HepG2 (cell line): ENCODE results near the gene SRSF12. TPM values are rescaled to one million over a fixed set of nuclear protein-coding genes. Genes with fewer than 3 reads are reported as not detected.

Experiments
- ATF4 ChIP-seq, 2 experiments: fragments of 450-650 bp in 1 of 2; sonication (generic) in 1 of 2; formaldehyde crosslinking; IDR thresholded peaks; 2 replicates each; pipeline versions ENCODE4 v1.5.0 to v1.8.0; 2020 to 2022; ENCODE audit warnings: mild to moderate bottlenecking in 1 of 2, missing genetic modification reagents in 1 of 2
- BCL6 ChIP-seq: IDR thresholded peaks from 2 replicates; pipeline ENCODE4 v1.6.1; 2016; ENCODE audit warnings: missing genetic modification reagents, missing compliant biosample characterization
- FOSL2 ChIP-seq: sonication (generic); formaldehyde crosslinking; IDR thresholded peaks from 2 replicates; pipeline ENCODE4 v1.4.0; 2020; ENCODE audit warnings: missing genetic modification reagents
- GTF2F1 ChIP-seq: fragments of 150-350 bp; IDR thresholded peaks from 2 replicates; pipeline ENCODE4 v1.6.1; 2014; ENCODE audit warnings: low read length
- HNF4G ChIP-seq, 2 experiments: sonication (generic) in 1 of 2; formaldehyde crosslinking in 1 of 2; IDR thresholded peaks; 2 replicates each; pipeline versions ENCODE4 v1.4.0 to v1.6.1; 2011 to 2020; ENCODE audit warnings: borderline replicate concordance in 2 of 2, low read depth in 2 of 2, mild to moderate bottlenecking in 2 of 2, low read length in 1 of 2, missing genetic modification reagents in 1 of 2, moderate library complexity in 1 of 2
- HNRNPL ChIP-seq: fragments of 200-400 bp; formaldehyde crosslinking; IDR thresholded peaks from 2 replicates; pipeline ENCODE4 v1.6.1; 2017; ENCODE audit warnings: mild to moderate bottlenecking, low read depth, low read length
- MIXL1 ChIP-seq: IDR thresholded peaks from 2 replicates; pipeline ENCODE4 v1.6.1; 2016
- PBX3 ChIP-seq: sonication (generic); formaldehyde crosslinking; IDR thresholded peaks from 2 replicates; pipeline ENCODE4 v1.8.1; 2023; ENCODE audit warnings: missing genetic modification reagents, inconsistent platforms, borderline replicate concordance
- PHF20 ChIP-seq: sonication (generic); formaldehyde crosslinking; IDR thresholded peaks from 2 replicates; pipeline ENCODE4 v1.5.0; 2020; ENCODE audit warnings: mild to moderate bottlenecking, missing genetic modification reagents
- REL ChIP-seq: sonication (generic); formaldehyde crosslinking; conservative IDR thresholded peaks from 2 replicates; pipeline ENCODE4 v1.8.0; 2022; ENCODE audit warnings: mild to moderate bottlenecking, missing genetic modification reagents, moderate library complexity
- SKI ChIP-seq: fragments of 450-650 bp; IDR thresholded peaks from one replicate; pipeline ENCODE4 v1.6.1; 2018; ENCODE audit warnings: mild to moderate bottlenecking; ENCODE audit not compliant: partially characterized antibody
- SNAI1 ChIP-seq: sonication (generic); formaldehyde crosslinking; IDR thresholded peaks from 2 replicates; pipeline ENCODE4 v1.5.0; 2020; ENCODE audit warnings: mild to moderate bottlenecking, missing genetic modification reagents, borderline replicate concordance
- SRSF4 ChIP-seq: fragments of 200-400 bp; formaldehyde crosslinking; IDR thresholded peaks from one replicate; pipeline ENCODE4 v1.6.1; 2018; ENCODE audit warnings: mild to moderate bottlenecking, low read depth, low read length, moderate library complexity; ENCODE audit not compliant: poor library complexity, severe bottlenecking
- TAF15 ChIP-seq: fragments of 200-400 bp; formaldehyde crosslinking; IDR thresholded peaks from one replicate; pipeline ENCODE4 v1.6.1; 2018; ENCODE audit warnings: mild to moderate bottlenecking, low read depth, low read length; ENCODE audit not compliant: poor library complexity, severe bottlenecking
- TBX2 ChIP-seq: sonication (generic); formaldehyde crosslinking; IDR thresholded peaks from 2 replicates; pipeline ENCODE4 v1.5.0; 2020; ENCODE audit warnings: missing genetic modification reagents, mild to moderate bottlenecking, borderline replicate concordance
- TP53 ChIP-seq: sonication (generic); formaldehyde crosslinking; conservative IDR thresholded peaks from 2 replicates; pipeline ENCODE4 v1.4.0; 2020; ENCODE audit warnings: missing genetic modification reagents
- ZBTB1 ChIP-seq: sonication (generic); formaldehyde crosslinking; IDR thresholded peaks from 2 replicates; pipeline ENCODE4 v1.4.0; 2020; ENCODE audit warnings: missing genetic modification reagents, borderline replicate concordance
- ZBTB4 ChIP-seq: sonication (generic); formaldehyde crosslinking; IDR thresholded peaks from 2 replicates; pipeline ENCODE4 v1.4.0; 2020; ENCODE audit warnings: missing genetic modification reagents, mild to moderate bottlenecking, borderline replicate concordance
- ZFP37 ChIP-seq: sonication (generic); formaldehyde crosslinking; IDR thresholded peaks from 2 replicates; pipeline ENCODE4 v1.4.0; 2020; ENCODE audit warnings: missing genetic modification reagents, borderline replicate concordance
- ZNF101 ChIP-seq: sonication (generic); formaldehyde crosslinking; IDR thresholded peaks from 2 replicates; pipeline ENCODE4 v1.4.0; 2020; ENCODE audit warnings: mild to moderate bottlenecking, low read depth, missing genetic modification reagents, borderline replicate concordance
- ZNF317 ChIP-seq: sonication (generic); formaldehyde crosslinking; IDR thresholded peaks from 2 replicates; pipeline ENCODE4 v1.5.0; 2020; ENCODE audit warnings: mild to moderate bottlenecking, missing genetic modification reagents
- ZNF335 ChIP-seq: sonication (generic); formaldehyde crosslinking; IDR thresholded peaks from 2 replicates; pipeline ENCODE4 v1.4.0; 2020; ENCODE audit warnings: missing genetic modification reagents
- ZNF430 ChIP-seq: sonication (generic); formaldehyde crosslinking; IDR thresholded peaks from 2 replicates; pipeline ENCODE4 v1.9.0; 2021; ENCODE audit warnings: mild to moderate bottlenecking, missing genetic modification reagents
- ZSCAN12 ChIP-seq: sonication (generic); formaldehyde crosslinking; IDR thresholded peaks from 2 replicates; pipeline ENCODE4 v1.9.0; 2021; ENCODE audit warnings: mild to moderate bottlenecking, missing genetic modification reagents
- ZSCAN9 ChIP-seq: IDR thresholded peaks from 2 replicates; pipeline ENCODE4 v1.6.1; 2016; ENCODE audit warnings: borderline replicate concordance
- ZZZ3 ChIP-seq: sonication (generic); formaldehyde crosslinking; IDR thresholded peaks from 2 replicates; pipeline ENCODE4 v1.4.0; 2020; ENCODE audit warnings: missing genetic modification reagents, mild to moderate bottlenecking, borderline replicate concordance
- polyA plus RNA-seq, 8 experiments: library from polyadenylated mRNA; depleted of rRNA in 3 of 8; stranded (reverse) in 7 of 8; unstranded in 1 of 8; fragments of >200 nt; fragmentation: Illumina TruSeq in 4 of 8; extraction: Trizol in 4 of 8; gene quantifications; 2 replicates each; pipeline versions ENCODE4 v1.2.1 to v1.2.3, GENCODE V29; 2011 to 2016; ENCODE audit warnings: low read depth in 4 of 8, missing spikeins in 1 of 8, mixed read lengths in 1 of 8; ENCODE audit not compliant: insufficient read depth in 1 of 8
- total RNA-seq, 5 experiments: library from RNA; depleted of rRNA; stranded (reverse); fragments of >200 nt; fragmentation: Illumina TruSeq; extraction: Trizol; gene quantifications; 2 replicates each; pipeline ENCODE4 v1.2.3, GENCODE V29; 2016; ENCODE audit warnings: low read depth in 1 of 5

Gene SRSF12
- total and polyA plus RNA-seq, 2 of the 13 experiments (the other 11 are each of a cell fraction or from before 2014, with no cell fraction given): 1.7 to 1.9 TPM

- no peak for TF ChIP-seq ZBTB4
- no peak for TF ChIP-seq ZNF317 (CRISPR knock-in tag)
- no peak for TF ChIP-seq HNF4G (IDR thresholded peaks at IDR 0.05; ENCODE audit: borderline replicate concordance, low read depth, low read length)
- no peak for TF ChIP-seq HNF4G (CRISPR knock-in tag; IDR thresholded peaks at IDR 0.05; ENCODE audit: borderline replicate concordance, low read depth)
- TF ChIP-seq SRSF4: no peak
- peak; percentile 39 for TF ChIP-seq BCL6 (CRISPR knock-in tag)
- TF ChIP-seq TAF15: no peak
- no peak for TF ChIP-seq TBX2
- TF ChIP-seq ZNF335 (CRISPR knock-in tag): no peak
- no peak for TF ChIP-seq ZSCAN12 (CRISPR knock-in tag)
- no peak for TF ChIP-seq REL (CRISPR knock-in tag)
- peak; percentile 53 for TF ChIP-seq FOSL2
- peak in 1 of 2 experiments; percentile 61; a peak in 2 of 4 replicates for TF ChIP-seq ATF4 (CRISPR knock-in tag; IDR thresholded peaks at IDR 0.05)
- TF ChIP-seq PHF20 (CRISPR knock-in tag): no peak
- no peak for TF ChIP-seq ZNF101
- no peak for TF ChIP-seq ZZZ3
- TF ChIP-seq ZNF430: no peak
- TF ChIP-seq SNAI1: no peak
- TF ChIP-seq GTF2F1: no peak
- TF ChIP-seq SKI: no peak
- no peak for TF ChIP-seq HNRNPL
- no peak for TF ChIP-seq MIXL1 (CRISPR knock-in tag)
- no peak for TF ChIP-seq TP53 (CRISPR knock-in tag)
- no peak for TF ChIP-seq PBX3 (CRISPR knock-in tag)
- no peak for TF ChIP-seq ZFP37 (CRISPR knock-in tag)
- no peak for TF ChIP-seq ZSCAN9
- no peak for TF ChIP-seq ZBTB1 (CRISPR knock-in tag)
These were observed 67.7 kb downstream of the SRSF12 start (continued) for GRCh38 chr6:89050155-89050554.
